T-helper 22 cell (primary cell): ENCODE measurements around the gene DUS1L.

Experiments used
- DNase-seq: peaks from one replicate; pipeline ENCODE4 v3.0.0-alpha.2; 2020; ENCODE audit warnings: low read depth

Gene DUS1L

GRCh38 chr17:82055023-82055964 is 10.3 kb downstream of the DUS1L start:
- DNase-seq = no peak

GRCh38 chr17:82054351-82055022 is 11.1 kb downstream of the DUS1L start:
- DNase-seq = no peak

- no peak for DNase-seq
Observed at GRCh38 chr17:82053556-82054263, 11.9 kb downstream of the DUS1L start.

GRCh38 chr17:82053130-82053529 is 12.5 kb downstream of the DUS1L start:
- DNase-seq = no peak

GRCh38 chr17:82052638-82053059 is 13.0 kb downstream of the DUS1L start:
- DNase-seq = no peak

- DNase-seq = peak; percentile 71
Observed at GRCh38 chr17:82051776-82052637, 13.6 kb downstream of the DUS1L start, which contains the start of the genes GPS1 and RFNG. GPS1 (plus strand) TSS chr17:82051898; CDS start chr17:82051932, 34 bp downstream. RFNG (minus strand) TSS chr17:82051811; CDS start chr17:82051766, 45 bp downstream.

- no peak for DNase-seq
Observed at GRCh38 chr17:82050761-82051641, 14.6 kb downstream of the DUS1L start.

GRCh38 chr17:82050152-82050760 is 15.3 kb downstream of the DUS1L start:
- DNase-seq = no peak

- no peak for DNase-seq
Observed at GRCh38 chr17:82049521-82049971, 16.1 kb downstream of the DUS1L start.

GRCh38 chr17:82049106-82049505 is 16.5 kb downstream of the DUS1L start:
- no peak for DNase-seq

GRCh38 chr17:82048571-82048971 is 17.0 kb downstream of the DUS1L start:
- DNase-seq = no peak

GRCh38 chr17:82047914-82048570 is 17.6 kb downstream of the DUS1L start:
- no peak for DNase-seq

- DNase-seq = no peak
Observed at GRCh38 chr17:82047379-82047778, 18.2 kb downstream of the DUS1L start.

- no peak for DNase-seq
Observed at GRCh38 chr17:82046903-82047302, 18.7 kb downstream of the DUS1L start.

- DNase-seq = no peak
Observed at GRCh38 chr17:82045936-82046484, 19.6 kb downstream of the DUS1L start.

- no peak for DNase-seq
Observed at GRCh38 chr17:82043507-82043906, 22.1 kb downstream of the DUS1L start.

GRCh38 chr17:82042649-82043048 is 23.0 kb downstream of the DUS1L start:
- DNase-seq = no peak

GRCh38 chr17:82041144-82041814 is 24.3 kb downstream of the DUS1L start:
- no peak for DNase-seq
